ENCODE data around the gene GTF2E1.

The GTF2E1 gene

GRCh38 chr3:120795959-120796358, 53.4 kb downstream of the GTF2E1 start:
- in situ Hi-C loops (cut with MboI; ENCODE audit: low sequenced_read_pairs), result loop anchor here (25.0 kb wide), 1 partner anchor 559 kb away; no protein-coding TSS in a partner anchor

GRCh38 chr3:120796976-120797375, 54.4 kb downstream of the GTF2E1 start:
- in situ Hi-C loops (cut with MboI; ENCODE audit: low sequenced_read_pairs), result loop anchor here (25.0 kb wide), 1 partner anchor 560 kb away; no protein-coding TSS in a partner anchor

- in situ Hi-C loops (cut with MboI; ENCODE audit: low sequenced_read_pairs), result loop anchor here (25.0 kb wide), 1 partner anchor 561 kb away; no protein-coding TSS in a partner anchor
Observed at GRCh38 chr3:120797857-120798256, 55.3 kb downstream of the GTF2E1 start.

- in situ Hi-C loops (cut with MboI; ENCODE audit: low sequenced_read_pairs), result loop anchor here (25.0 kb wide), 1 partner anchor 561 kb away; no protein-coding TSS in a partner anchor
Observed at GRCh38 chr3:120798346-120798745, 55.8 kb downstream of the GTF2E1 start.

- in situ Hi-C loops (cut with MboI; ENCODE audit: low sequenced_read_pairs), result no loop called here
Observed at GRCh38 chr3:120800625-120801024, 58.1 kb downstream of the GTF2E1 start.

GRCh38 chr3:120801484-120801883, 58.9 kb downstream of the GTF2E1 start:
- in situ Hi-C loops (cut with MboI; ENCODE audit: low sequenced_read_pairs), result no loop called here

GRCh38 chr3:120802916-120803315, 60.4 kb downstream of the GTF2E1 start:
- in situ Hi-C loops (cut with MboI; ENCODE audit: low sequenced_read_pairs), result no loop called here

- in situ Hi-C loops (cut with MboI; ENCODE audit: low sequenced_read_pairs), result no loop called here
Observed at GRCh38 chr3:120816728-120817127, 74.2 kb downstream of the GTF2E1 start.

- in situ Hi-C loops (cut with MboI; ENCODE audit: low sequenced_read_pairs), result no loop called here
Observed at GRCh38 chr3:120820748-120821147, 78.2 kb downstream of the GTF2E1 start.

GRCh38 chr3:120821426-120821825, 78.9 kb downstream of the GTF2E1 start:
- in situ Hi-C loops (cut with MboI; ENCODE audit: low sequenced_read_pairs), result no loop called here

- in situ Hi-C loops (cut with MboI; ENCODE audit: low sequenced_read_pairs), result no loop called here
Observed at GRCh38 chr3:120823156-120823555, 80.6 kb downstream of the GTF2E1 start.

- in situ Hi-C loops (cut with MboI; ENCODE audit: low sequenced_read_pairs), result no loop called here
Observed at GRCh38 chr3:120824613-120825012, 82.1 kb downstream of the GTF2E1 start.

- in situ Hi-C loops (cut with MboI; ENCODE audit: low sequenced_read_pairs), result no loop called here
Observed at GRCh38 chr3:120828796-120829195, 86.3 kb downstream of the GTF2E1 start.

- in situ Hi-C loops (cut with MboI; ENCODE audit: low sequenced_read_pairs), result no loop called here
Observed at GRCh38 chr3:120831066-120831465, 88.5 kb downstream of the GTF2E1 start.

All from HL-60/S4 (cell line).